ENCODE results near the gene F2R. TPM values are rescaled to one million over a fixed set of nuclear protein-coding genes. Genes with fewer than 3 reads are reported as not detected.

Gene F2R
- total and polyA plus RNA-seq, 2 of the 8 experiments (the other 6 are each of a cell fraction or from before 2014, with no cell fraction given) = 23.8 to 29.1 TPM

DNA sequence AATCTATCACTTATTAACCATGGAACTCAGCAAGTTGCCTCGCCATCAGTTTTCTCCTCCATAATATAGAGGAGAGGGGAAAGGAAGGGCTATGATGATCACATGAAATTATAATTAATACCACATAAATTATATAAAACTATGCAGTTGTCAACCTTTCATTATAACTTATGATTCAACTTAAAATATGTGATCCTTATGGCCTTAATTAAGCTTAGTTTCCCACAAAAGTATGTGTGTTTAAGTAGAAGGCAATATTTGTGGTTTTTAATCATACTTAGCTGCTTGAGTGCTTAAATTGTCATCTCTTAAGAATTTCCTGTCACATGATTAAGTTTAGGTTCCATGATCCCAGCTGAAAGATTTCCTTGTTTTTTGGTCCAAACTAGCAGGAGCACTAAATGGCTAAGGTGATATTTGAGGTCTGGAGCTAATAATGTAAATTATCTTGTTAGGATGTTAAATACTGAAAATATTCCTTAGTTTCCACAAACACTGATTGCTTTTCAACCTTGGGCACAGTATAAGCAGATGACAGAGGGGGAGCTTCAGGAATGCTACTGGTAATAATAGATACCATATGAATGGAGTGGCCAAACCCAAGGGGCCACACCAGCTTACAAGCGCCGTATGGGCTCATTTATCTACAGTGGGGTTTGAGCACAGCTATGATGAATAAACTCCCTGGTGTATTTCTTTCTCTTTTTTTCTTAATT is 26.4 kb upstream of the F2R start:
- H2BK15ac ChIP-seq (ENCODE audit: low read length) = no peak overlapping the region
- H3K56ac ChIP-seq (replicated peaks; ENCODE audit: insufficient read length, low read depth, low read length) = no peak overlapping the region
- H3K4me2 ChIP-seq (ENCODE audit: insufficient read depth in 1 of 2, low read depth in 2 of 2, low read length in 2 of 2) = no peak overlapping the region
- no peak overlapping the region for H3K14ac ChIP-seq (ENCODE audit: insufficient read length)
- no peak overlapping the region for H3K9ac ChIP-seq (replicated peaks in 1 of 4; ENCODE audit: extremely low read depth in 1 of 4, low read depth in 3 of 4, low read length in 3 of 4)
- no peak for FAIRE-seq
- no peaks in the 10 kb centered on the region for H3K79me1 ChIP-seq (ENCODE audit: low read depth, low read length)
- no peak overlapping the region for H4K5ac ChIP-seq (ENCODE audit: insufficient read length, low read depth, low read length)
- H2BK12ac ChIP-seq (ENCODE audit: low read depth, low read length) = no peak overlapping the region
- no peaks in the 10 kb centered on the region for H3K4me1 ChIP-seq (replicated peaks in 1 of 4; ENCODE audit: control insufficient read depth in 3 of 4, insufficient read depth in 4 of 4, low read length in 3 of 4)
- no peaks in the 10 kb centered on the region for H3K27me3 ChIP-seq (replicated peaks in 1 of 4; ENCODE audit: control insufficient read depth in 3 of 4, extremely low read depth in 1 of 4, insufficient read depth in 3 of 4, low read length in 3 of 4)
- TF ChIP-seq JUN (IDR thresholded peaks at IDR 0.05; ENCODE audit: low read depth, low read length) = no peak
- TF ChIP-seq POLR2A (IDR thresholded peaks at IDR 0.05; ENCODE audit: control extremely low read depth in 1 of 2, low read depth in 2 of 2, low read length in 2 of 2) = no peak
- no peak for TF ChIP-seq ZNF274 (IDR thresholded peaks at IDR 0.05; ENCODE audit: borderline replicate concordance, extremely low read depth, low read length)
- no peak for TF ChIP-seq GTF2F1 (IDR thresholded peaks at IDR 0.05; ENCODE audit: borderline replicate concordance, low read depth, low read length)
- TF ChIP-seq SUZ12 (IDR thresholded peaks at IDR 0.05; ENCODE audit: low read length) = no peak
- no peak for TF ChIP-seq KDM5A (IDR thresholded peaks at IDR 0.05; ENCODE audit: low read length)
- TF ChIP-seq ASH2L (IDR thresholded peaks at IDR 0.05; ENCODE audit: low read length) = no peak
- TF ChIP-seq SP2 (IDR thresholded peaks at IDR 0.05; ENCODE audit: low read length) = no peak
- H3K4ac ChIP-seq (replicated peaks; ENCODE audit: insufficient read length, low read depth, low read length) = no peak overlapping the region
- H2BK5ac ChIP-seq (ENCODE audit: low read depth, low read length) = no peak overlapping the region
- H3K9me3 ChIP-seq (ENCODE audit: insufficient read depth in 2 of 2, low read depth in 1 of 2, low read length in 1 of 2) = no peaks in the 10 kb centered on the region
- H2AFZ ChIP-seq (ENCODE audit: low read length) = no peak overlapping the region
- H3K23ac ChIP-seq (ENCODE audit: insufficient read length) = no peak overlapping the region
- no peak overlapping the region for H3K27ac ChIP-seq (ENCODE audit: low read depth, low read length)
- no peak overlapping the region for H2BK120ac ChIP-seq (replicated peaks; ENCODE audit: low read depth, low read length)
- no peak for DNase-seq (ENCODE audit: low read depth in 1 of 2, low spot score in 2 of 2)
- POLR2A ChIA-PET (ENCODE audit: partially characterized antibody) = no interaction called here
- no peak overlapping the region for H4K91ac ChIP-seq (replicated peaks; ENCODE audit: insufficient read length, low read length)
- no peak overlapping the region for H4K8ac ChIP-seq (ENCODE audit: extremely low read depth, insufficient read depth, low read length)
- no peaks in the 10 kb centered on the region for H3K79me2 ChIP-seq (ENCODE audit: control insufficient read depth in 1 of 2, insufficient read depth in 2 of 2, low read length in 2 of 2)
- H2AK5ac ChIP-seq (ENCODE audit: low read depth, low read length) = no peak overlapping the region
- H3K23me2 ChIP-seq (ENCODE audit: low read depth, low read length) = no peaks in the 10 kb centered on the region
- WGBS, 2 experiments (ENCODE audit: extremely low coverage in 1 of 2, insufficient coverage in 1 of 2, insufficient read length in 1 of 2, insufficient replicate concordance in 2 of 2, low coverage in 1 of 2, low lambda C conversion rate in 2 of 2, missing lambda C conversion rate in 1 of 2) = 98% methylated on average over 3 of the region's 3 CpGs; no CpG with 5 or more reads in 1 of the 2 experiments
- H4K20me1 ChIP-seq (replicated peaks in 1 of 2; ENCODE audit: control insufficient read depth in 1 of 2, insufficient read depth in 2 of 2, low read length in 2 of 2) = no peaks in the 10 kb centered on the region
- H3K18ac ChIP-seq (ENCODE audit: extremely low read depth, low read length) = no peak overlapping the region
- CTCF ChIA-PET (ENCODE audit: partially characterized antibody) = interaction anchor here (0.6 to 1.5 kb wide), 7 partner anchors 10 to 423 kb away, joined by 3 to 4 read pairs (median 3); no protein-coding TSS in a partner anchor
- H3K36me3 ChIP-seq (ENCODE audit: control insufficient read depth in 2 of 4, insufficient read depth in 4 of 4, low read length in 3 of 4) = no peaks in the 10 kb centered on the region; a peak in 2 of 8 replicates
- no peak overlapping the region for H2BK20ac ChIP-seq (ENCODE audit: low read length)
- H3K4me3 ChIP-seq (ENCODE audit: extremely low read depth in 1 of 4, insufficient read depth in 2 of 4, low read depth in 3 of 4, low read length in 4 of 4) = no peak overlapping the region

Data from H1 (cell line).